ENCODE data around the gene FKBP1A. TPM values are rescaled to one million over a fixed set of nuclear protein-coding genes. Genes with fewer than 3 reads are reported as not detected.

Gene FKBP1A
- total and polyA plus RNA-seq, 2 of the 4 experiments (the other 2 are of a cell fraction), result 120 to 528 TPM

DNA sequence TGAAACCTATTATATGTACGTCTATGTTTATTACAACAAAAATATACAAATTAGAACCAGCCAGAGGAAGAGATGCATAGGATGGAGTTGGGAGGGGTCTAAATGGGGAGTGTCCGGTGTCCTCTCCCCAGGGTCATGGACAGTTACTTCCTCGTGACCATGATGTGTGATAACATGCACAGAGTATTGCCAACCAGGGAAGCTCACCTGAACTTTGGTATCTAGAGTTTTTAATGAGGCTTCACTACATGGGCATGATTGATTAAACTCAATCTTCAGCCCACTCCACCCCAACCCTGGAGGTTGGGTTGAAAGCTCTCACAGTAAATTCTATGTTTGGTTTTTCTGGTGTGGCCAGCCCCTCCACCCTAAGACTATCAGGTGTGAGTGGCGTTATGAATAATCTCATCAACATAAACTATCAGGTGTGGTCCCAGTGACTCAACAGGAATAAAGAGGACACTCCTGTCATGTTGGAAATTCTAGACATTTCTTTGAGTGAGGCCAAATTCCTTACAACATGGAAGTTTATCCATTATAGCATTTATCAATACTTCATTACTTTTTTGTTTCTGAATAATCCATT is 36.4 kb upstream of the FKBP1A start:
- Histone ChIP-seq H4K5ac (ENCODE audit: low read depth, low read length) (no peak overlapping the region), H3K9me3 (ENCODE audit: control insufficient read depth, insufficient read depth, low read length) (no peaks in the 10 kb centered on the region), H3K27me3 (ENCODE audit: control insufficient read depth, insufficient read depth, low read length) (no peaks in the 10 kb centered on the region), H4K20me1 (ENCODE audit: insufficient read depth, low read length) (no peaks in the 10 kb centered on the region), H3K4me3 (ENCODE audit: insufficient read depth, low read depth, low read length) (no peak overlapping the region), H3K36me3 (ENCODE audit: control insufficient read depth, insufficient read depth, low read length) (no peaks in the 10 kb centered on the region), H3K4me2 (ENCODE audit: low read depth, low read length) (no peak overlapping the region), H3K4me1 (ENCODE audit: control insufficient read depth, insufficient read depth, low read length) (peaks cover 7% of the 10 kb centered on the region), H2AK9ac (replicated peaks; ENCODE audit: low read depth, low read length, poor library complexity) (no peak overlapping the region), H2AK5ac (ENCODE audit: low read depth, low read length) (no peak overlapping the region), H3K27ac (ENCODE audit: insufficient read depth, low read length) (no peak overlapping the region), H2BK120ac (ENCODE audit: low read depth, low read length) (no peak overlapping the region), H2BK5ac (ENCODE audit: low read depth, low read length, poor library complexity, severe bottlenecking) (no peak overlapping the region), H3K4ac (ENCODE audit: low read depth, low read length) (no peak overlapping the region), H4K8ac (ENCODE audit: low read depth in 2 of 2, low read length in 2 of 2) (no peak overlapping the region), H2BK15ac (ENCODE audit: low read depth, low read length) (no peak overlapping the region), H3K9ac (ENCODE audit: low read depth, low read length) (no peak overlapping the region), H3K79me1 (ENCODE audit: low read depth in 1 of 2, low read length in 2 of 2) (no peaks in the 10 kb centered on the region), H3K23ac (ENCODE audit: low read depth, low read length) (no peak overlapping the region), H3K56ac (ENCODE audit: extremely low read depth, insufficient read depth, low read length) (no peak overlapping the region), H2AFZ (replicated peaks; ENCODE audit: low read length, poor library complexity) (no peak overlapping the region), H3K14ac (replicated peaks; ENCODE audit: low read depth, low read length) (no peak overlapping the region), H3K18ac (ENCODE audit: low read depth, low read length) (no peak overlapping the region), H2BK20ac (ENCODE audit: low read depth, low read length) (no peak overlapping the region), H3K9me1 (ENCODE audit: insufficient read depth, low read length) (peaks cover 6% of the 10 kb centered on the region; the same call in 1 of the 2 replicates), H4K91ac (ENCODE audit: insufficient read depth, low read depth, low read length) (no peak overlapping the region)
- dilution Hi-C loops (cut with HindIII; ENCODE audit: low sequenced_read_pairs, unreplicated experiment) (no loop called here), intact Hi-C loops (cut with micrococcal nuclease) (no loop called here), in situ Hi-C loops (cut with MboI; ENCODE audit: low sequenced_read_pairs) (no loop called here)
- CTCF ChIA-PET, result no interaction called here
- no CpG with 5 or more reads among the region's 4 CpGs for WGBS, 2 experiments (ENCODE audit: extremely low coverage in 2 of 2, insufficient read length in 1 of 2)
- TF ChIP-seq POLR2A (IDR thresholded peaks at IDR 0.05; ENCODE audit: low read depth, low read length), result 0 out of 2 replicates have a peak, but pooled peaks have one; percentile 29
- TF ChIP-seq, protein P1, sequence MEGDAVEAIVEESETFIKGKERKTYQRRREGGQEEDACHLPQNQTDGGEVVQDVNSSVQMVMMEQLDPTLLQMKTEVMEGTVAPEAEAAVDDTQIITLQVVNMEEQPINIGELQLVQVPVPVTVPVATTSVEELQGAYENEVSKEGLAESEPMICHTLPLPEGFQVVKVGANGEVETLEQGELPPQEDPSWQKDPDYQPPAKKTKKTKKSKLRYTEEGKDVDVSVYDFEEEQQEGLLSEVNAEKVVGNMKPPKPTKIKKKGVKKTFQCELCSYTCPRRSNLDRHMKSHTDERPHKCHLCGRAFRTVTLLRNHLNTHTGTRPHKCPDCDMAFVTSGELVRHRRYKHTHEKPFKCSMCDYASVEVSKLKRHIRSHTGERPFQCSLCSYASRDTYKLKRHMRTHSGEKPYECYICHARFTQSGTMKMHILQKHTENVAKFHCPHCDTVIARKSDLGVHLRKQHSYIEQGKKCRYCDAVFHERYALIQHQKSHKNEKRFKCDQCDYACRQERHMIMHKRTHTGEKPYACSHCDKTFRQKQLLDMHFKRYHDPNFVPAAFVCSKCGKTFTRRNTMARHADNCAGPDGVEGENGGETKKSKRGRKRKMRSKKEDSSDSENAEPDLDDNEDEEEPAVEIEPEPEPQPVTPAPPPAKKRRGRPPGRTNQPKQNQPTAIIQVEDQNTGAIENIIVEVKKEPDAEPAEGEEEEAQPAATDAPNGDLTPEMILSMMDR (conservative IDR thresholded peaks at IDR 0.05; ENCODE audit: low read depth, low read length), result no peak
- no TSS peak for BruUV-seq (replicated peaks)
- ATAC-seq (ENCODE audit: low read depth) (no peak), DNase-seq (no peak)
- POLR2A ChIA-PET (ENCODE audit: unreplicated experiment), result no interaction called here
